OCI-LY7 (cell line): ENCODE results near the gene AMZ2. TPM values are rescaled to one million over a fixed set of nuclear protein-coding genes. Genes with fewer than 3 reads are reported as not detected.
"Not testable (repeated sequence)": the region's sequence is repeated elsewhere in the genome, so short reads cannot be mapped to it uniquely, and the experiment has no call there.

ENCODE experiments used
- BruUV-seq: library from RNA; stranded (reverse); fragments of 400-500 nt; replicated peaks from 2 replicates; lab custom pipeline; 2021; lab: Mats Ljungman, UMichigan
- CTCF ChIA-PET: fragments of 300-600 bp; sonication (Branson Sonifier 250); formaldehyde crosslinking; loops from one replicate; lab custom pipeline; 2022; ENCODE audit warnings: antibody characterized with exemption; ENCODE audit not compliant: unreplicated experiment; lab: Charles Lee
- POLR2A ChIA-PET: fragments of 300-600 bp; sonication (Branson Sonifier 250); formaldehyde crosslinking; loops from one replicate; lab custom pipeline; 2022; ENCODE audit warnings: antibody characterized with exemption; lab: Charles Lee
- DNase-seq: peaks from one replicate; pipeline ENCODE4 v3.0.0-alpha.2; 2015; ENCODE audit warnings: low spot score
- H2AFZ ChIP-seq: fragments of 200-600 bp; sonication (generic), shearing (Covaris generic); 2 replicates; pipeline ENCODE4 v1.6.1; 2014; ENCODE audit warnings: mild to moderate bottlenecking, antibody characterized with exemption, low read length, moderate library complexity
- H3K27ac ChIP-seq: fragments of 200-600 bp; sonication (generic); 2 replicates; pipeline ENCODE4 v1.5.1; 2014; ENCODE audit warnings: mixed run types, low read depth, mild to moderate bottlenecking, moderate library complexity, low read length, inconsistent platforms; ENCODE audit not compliant: poor library complexity, severe bottlenecking
- H3K36me3 ChIP-seq: fragments of 200-600 bp; sonication (generic); 2 replicates; pipeline ENCODE4 v1.6.1; 2014; ENCODE audit warnings: mild to moderate bottlenecking, antibody characterized with exemption, low read length, moderate library complexity, mixed read lengths; ENCODE audit not compliant: insufficient read depth
- H3K4me1 ChIP-seq: fragments of 200-600 bp; sonication (generic); 2 replicates; pipeline ENCODE4 v1.5.1; 2014; ENCODE audit warnings: mild to moderate bottlenecking, low read length; ENCODE audit not compliant: insufficient read depth, poor library complexity, severe bottlenecking
- H3K4me2 ChIP-seq: fragments of 200-600 bp; sonication (generic); 2 replicates; pipeline ENCODE4 v1.6.1; 2014; ENCODE audit warnings: mild to moderate bottlenecking, low read length
- H3K4me3 ChIP-seq: fragments of 200-600 bp; sonication (generic); 2 replicates; pipeline ENCODE4 v1.5.1; 2014; ENCODE audit warnings: mild to moderate bottlenecking, low read depth, low read length; ENCODE audit not compliant: poor library complexity, severe bottlenecking
- H3K79me2 ChIP-seq: fragments of 200-600 bp; sonication (generic); 2 replicates; pipeline ENCODE4 v1.6.1; 2016; ENCODE audit warnings: low read depth, mild to moderate bottlenecking, low read length, moderate library complexity, mixed read lengths; ENCODE audit not compliant: insufficient read depth
- H3K9me2 ChIP-seq: fragments of 200-600 bp; sonication (generic); 2 replicates; pipeline ENCODE4 v1.6.1; 2016; ENCODE audit warnings: mild to moderate bottlenecking, low read length, mixed read lengths; ENCODE audit not compliant: insufficient read depth
- H3K9me3 ChIP-seq: fragments of 200-600 bp; sonication (generic); 2 replicates; pipeline ENCODE4 v1.6.1; 2014; ENCODE audit warnings: mild to moderate bottlenecking, mixed run types, low read length, mixed read lengths
- H4K20me1 ChIP-seq: fragments of 200-600 bp; sonication (generic); 2 replicates; pipeline ENCODE4 v1.6.1; 2014; ENCODE audit warnings: mild to moderate bottlenecking, antibody characterized with exemption, low read length, moderate library complexity, mixed read lengths; ENCODE audit not compliant: insufficient read depth
- CTCF ChIP-seq: fragments of 200-600 bp; sonication (generic); conservative IDR thresholded peaks from 2 replicates; pipeline ENCODE4 v1.5.1; 2014; ENCODE audit warnings: mild to moderate bottlenecking, antibody characterized with exemption, low read length, moderate library complexity, mixed read lengths
- EZH2phosphoT487 ChIP-seq: fragments of 200-600 bp; sonication (generic); IDR thresholded peaks from 2 replicates; pipeline ENCODE4 v1.6.1; 2018; ENCODE audit warnings: low read depth, borderline replicate concordance, mild to moderate bottlenecking, mixed run types, antibody characterized with exemption, low read length, moderate library complexity, mixed read lengths
- intact Hi-C: fragments of 100-400 bp; cut with micrococcal nuclease; formaldehyde crosslinking; loops from one replicate; pipeline ENCODE4 v1.10.0; 2022; ENCODE audit not compliant: unreplicated experiment
- total RNA-seq, 2 experiments: library from RNA; depleted of rRNA in 1 of 2; stranded (reverse); fragments of >200 nt in 1 of 2; shearing (Covaris generic) in 1 of 2; gene quantifications; 2 replicates each; pipeline ENCODE4 v1.2.3, GENCODE V29; 2014 to 2022

The AMZ2 gene
- total RNA-seq, 2 experiments from 2014 or later, result 117 to 248 TPM

GRCh38 chr17:68255151-68255550 lies 7.3 kb downstream of the AMZ2 start:
- Histone ChIP-seq H4K20me1 (no peaks in the 10 kb centered on the region), H3K9me3 (no peaks in the 10 kb centered on the region; the same call in 1 of the 2 replicates), H2AFZ (no peak overlapping the region), H3K79me2 (peaks cover 61% of the 10 kb centered on the region), H3K4me2 (peak overlapping the region; percentile 84), H3K27ac (peak overlapping the region; percentile 90), H3K9me2 (no peaks in the 10 kb centered on the region), H3K4me3 (peak overlapping the region; percentile 54), H3K4me1 (peaks cover 98% of the 10 kb centered on the region), H3K36me3 (peaks cover 78% of the 10 kb centered on the region)
- CTCF ChIA-PET, result interaction anchor here (2.1 kb wide), 1 partner anchor 144 kb away, joined by 8 read pairs; no protein-coding TSS in a partner anchor
- POLR2A ChIA-PET, result interaction anchor here (0.6 to 4.3 kb wide), 9 partner anchors 8 to 203 kb away, joined by 3 to 35 read pairs (median 5); partner anchors contain the start of gene WIPI1
- intact Hi-C loops, result loop anchor here (2.0 kb wide), 1 partner anchor 18 kb away; no protein-coding TSS in a partner anchor
- TF ChIP-seq EZH2phosphoT487 (no peak), CTCF (peak; percentile 37; the same call in 1 of the 2 replicates)
- no peak for DNase-seq
- BruUV-seq, result no TSS peak

GRCh38 chr17:68255731-68256538 lies 8.1 kb downstream of the AMZ2 start:
- peak overlapping the region; percentile 84 for H3K4me2 ChIP-seq
- no peak overlapping the region for H2AFZ ChIP-seq
- BruUV-seq, result no TSS peak

GRCh38 chr17:68256701-68257100 lies 8.9 kb downstream of the AMZ2 start:
- Histone ChIP-seq H3K4me1 (peaks cover 97% of the 10 kb centered on the region), H3K27ac (peak overlapping the region; percentile 90), H3K4me2 (peak overlapping the region; percentile 84), H3K79me2 (peaks cover 61% of the 10 kb centered on the region; the same call in 1 of the 2 replicates), H3K36me3 (peaks cover 72% of the 10 kb centered on the region)
- H3K9me2 ChIP-seq, H3K4me3 ChIP-seq, CTCF ChIA-PET, BruUV-seq, H3K9me3 ChIP-seq, DNase-seq, intact Hi-C loops, H4K20me1 ChIP-seq, H2AFZ ChIP-seq: not testable (repeated sequence)
- POLR2A ChIA-PET, result interaction anchor here (1.0 kb wide), 3 partner anchors 43 to 205 kb away, joined by 3 to 6 read pairs (median 3); no protein-coding TSS in a partner anchor

More at GRCh38 chr17:68255731-68256538, 8.1 kb downstream of the AMZ2 start:
- peak; percentile 56 for DNase-seq
- peak overlapping the region; percentile 90 for H3K27ac ChIP-seq
- H4K20me1 ChIP-seq, result no peaks in the 10 kb centered on the region
- H3K9me2 ChIP-seq, result no peaks in the 10 kb centered on the region
- no peak for TF ChIP-seq EZH2phosphoT487
- TF ChIP-seq CTCF, result no peak
- H3K79me2 ChIP-seq, result peaks cover 61% of the 10 kb centered on the region; the same call in 1 of the 2 replicates
- peaks cover 7% of the 10 kb centered on the region; the same call in 1 of the 2 replicates for H3K9me3 ChIP-seq
- H3K36me3 ChIP-seq, result peaks cover 78% of the 10 kb centered on the region
- intact Hi-C loops, result loop anchor here (2.0 kb wide), 1 partner anchor 19 kb away; no protein-coding TSS in a partner anchor
- H3K4me1 ChIP-seq, result peaks cover 98% of the 10 kb centered on the region
- ChIA-PET POLR2A (interaction anchor here (0.6 to 2.7 kb wide), 11 partner anchors 9 to 319 kb away, joined by 3 to 9 read pairs (median 3); no protein-coding TSS in a partner anchor), CTCF (interaction anchor here (2.1 kb wide), 1 partner anchor 143 kb away, joined by 8 read pairs; no protein-coding TSS in a partner anchor)
- H3K4me3 ChIP-seq, result peak overlapping the region; percentile 54
